Hematopoietic multipotent progenitor cell treated with erythropoietin and hydrocortisone succinate and interleukin-3 and kit ligand, for 8 days (in vitro differentiated cells): ENCODE data around the gene GJC3.
"Not testable (repeated sequence)": the region's sequence is repeated elsewhere in the genome, so short reads cannot be mapped to it uniquely, and the experiment has no call there.

Experiments used
- DNase-seq: peaks from one replicate; pipeline ENCODE4 v3.0.0-alpha.2; 2015

The GJC3 gene

GRCh38 chr7:99928188-99928587, 1.2 kb downstream of the GJC3 start:
- DNase-seq, result no peak

GRCh38 chr7:99927536-99927935, 1.9 kb downstream of the GJC3 start:
- no peak for DNase-seq

- DNase-seq, result no peak
Measured at GRCh38 chr7:99926321-99926720, 3.1 kb downstream of the GJC3 start.

GRCh38 chr7:99923200-99923599, 6.2 kb downstream of the GJC3 start:
- DNase-seq, result no peak

- peak; percentile 48 for DNase-seq
Measured at GRCh38 chr7:99920149-99920548, 9.3 kb downstream of the GJC3 start.

GRCh38 chr7:99919814-99920112, 9.7 kb downstream of the GJC3 start:
- no peak for DNase-seq

GRCh38 chr7:99918959-99919813, 10.2 kb downstream of the GJC3 start, which contains the start of gene TRIM4:
TSS of gene TRIM4 (minus strand) at chr7:99919530. CDS start at chr7:99919401, 129 bp downstream.
- peak; percentile 95 for DNase-seq

- DNase-seq, result no peak
Measured at GRCh38 chr7:99910976-99911375, 18.4 kb downstream of the GJC3 start.

- no peak for DNase-seq
Measured at GRCh38 chr7:99901581-99901980, 27.8 kb downstream of the GJC3 start.

- DNase-seq, result no peak
Measured at GRCh38 chr7:99899830-99900519, 29.4 kb downstream of the GJC3 start.

- DNase-seq, result no peak
Measured at GRCh38 chr7:99898836-99899235, 30.6 kb downstream of the GJC3 start.

- DNase-seq, result no peak
Measured at GRCh38 chr7:99898023-99898357, 31.4 kb downstream of the GJC3 start.

- DNase-seq, result no peak
Measured at GRCh38 chr7:99897322-99898022, 31.9 kb downstream of the GJC3 start.

GRCh38 chr7:99894738-99895137, 34.7 kb downstream of the GJC3 start:
- DNase-seq, result no peak

GRCh38 chr7:99893280-99893679, 36.1 kb downstream of the GJC3 start:
- DNase-seq, result no peak

GRCh38 chr7:99890348-99890747, 39.1 kb downstream of the GJC3 start:
- DNase-seq, result not testable (repeated sequence)

- DNase-seq, result not testable (repeated sequence)
Measured at GRCh38 chr7:99888366-99888765, 41.1 kb downstream of the GJC3 start.

GRCh38 chr7:99881370-99881769, 48.0 kb downstream of the GJC3 start:
- no peak for DNase-seq

GRCh38 chr7:99876933-99877332, 52.5 kb downstream of the GJC3 start, which contains the start of gene OR2AE1:
TSS of gene OR2AE1 (minus strand) at chr7:99877033. CDS start at chr7:99877033, 0 bp downstream.
- no peak for DNase-seq

GRCh38 chr7:99876491-99876890, 52.9 kb downstream of the GJC3 start:
- DNase-seq, result peak; percentile 18
